ENCODE results near the gene CEP43.

The CEP43 gene

DNA sequence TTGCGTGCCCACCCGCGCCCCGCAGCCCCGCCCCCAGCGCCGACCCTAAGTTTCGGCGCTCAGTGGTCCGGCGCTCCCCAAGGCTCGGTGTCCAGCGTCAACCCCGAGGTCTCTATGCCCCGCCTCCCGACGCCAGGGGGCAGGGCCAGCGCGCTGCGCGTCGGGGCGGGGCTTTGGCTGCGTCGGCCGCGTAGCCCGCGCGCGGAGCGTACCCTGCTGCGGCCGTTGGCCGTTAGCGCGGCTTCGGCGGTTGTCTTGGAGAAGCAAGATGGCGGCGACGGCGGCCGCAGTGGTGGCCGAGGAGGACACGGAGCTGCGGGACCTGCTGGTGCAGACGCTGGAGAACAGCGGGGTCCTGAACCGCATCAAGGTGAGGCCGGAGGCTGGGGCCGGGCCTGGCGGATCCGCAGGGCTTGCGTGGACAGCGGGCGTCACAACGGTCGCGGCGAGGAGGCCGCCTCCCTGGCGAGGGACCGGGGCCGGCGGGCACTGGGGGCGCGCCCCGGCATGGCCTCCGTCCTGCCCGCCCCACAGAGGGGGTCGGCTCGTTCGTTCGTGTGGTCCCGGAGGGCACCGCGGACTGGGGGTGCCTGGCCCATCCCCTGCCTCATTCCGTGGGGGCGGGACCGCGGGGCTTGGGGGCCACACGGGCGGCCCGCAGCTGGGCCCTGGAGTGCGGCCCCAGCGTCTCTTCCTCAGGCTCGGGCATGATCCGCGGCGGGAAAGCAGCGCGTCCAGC lies at the start of gene CEP43:
Gene CEP43, plus strand, starts transcription at position 253 of the 739 bp plus-strand sequence. Its CDS starts 16 bp downstream, at position 269.
- DNase-seq = peak; percentile 98

- no peak for DNase-seq
Measured at GRCh38 chr6:166949528-166950442, 49.4 kb upstream of the CEP43 start.

DNA sequence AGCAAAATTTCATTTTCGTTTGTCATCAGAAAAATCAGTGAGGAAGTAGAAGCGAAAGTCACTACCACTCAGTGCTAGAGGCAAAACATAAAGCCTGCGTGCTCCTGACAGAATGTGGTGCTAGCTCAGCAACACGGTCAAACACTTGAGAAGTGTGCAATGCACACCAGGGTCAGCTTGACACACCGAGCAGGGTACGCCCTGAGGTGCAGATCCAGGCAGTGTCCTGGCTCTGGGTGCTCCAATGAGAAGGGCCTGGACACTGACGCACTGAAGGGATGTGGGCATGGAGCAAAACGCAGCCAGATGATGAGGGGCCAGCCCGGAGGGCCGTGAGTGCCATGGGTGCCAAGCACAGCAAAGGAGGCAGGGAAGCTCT lies 48.8 kb upstream of the CEP43 start:
- no peak for DNase-seq

DNA sequence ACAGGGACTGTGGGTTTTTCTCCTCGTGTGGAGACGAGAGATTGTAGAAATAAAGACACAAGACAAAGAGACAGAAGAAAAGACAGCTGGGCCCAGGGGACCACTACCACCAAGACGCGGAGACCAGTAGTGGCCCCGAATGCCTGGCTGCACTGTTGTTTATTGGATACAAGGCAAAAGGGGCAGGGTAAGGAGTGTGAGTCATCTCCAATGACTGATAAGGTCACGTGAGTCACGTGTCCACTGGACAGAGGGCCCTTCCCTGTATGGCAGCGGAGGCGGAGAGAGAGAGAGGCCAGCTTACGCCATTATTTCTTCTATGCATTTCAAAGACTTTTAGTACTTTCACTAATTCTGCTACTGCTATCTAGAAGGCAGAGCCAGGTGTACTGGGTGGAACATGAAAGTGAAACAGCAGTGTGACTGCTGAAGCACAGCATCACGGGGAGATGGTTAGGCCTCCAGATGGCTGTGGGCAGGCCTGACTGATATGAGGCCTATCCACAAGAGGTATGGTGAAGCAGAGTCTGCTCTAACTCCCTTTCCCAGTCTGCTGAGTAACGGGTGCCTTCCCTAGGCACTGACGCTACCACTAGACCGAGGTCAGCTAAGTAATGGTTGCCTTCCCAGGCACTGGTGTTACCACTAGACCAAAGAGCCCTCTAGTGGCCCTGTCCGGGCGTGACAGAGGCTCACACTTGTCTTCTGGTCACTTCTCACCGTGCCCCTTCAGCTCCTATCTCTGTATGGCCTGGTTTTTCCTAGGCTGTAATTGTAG lies 48.1 kb upstream of the CEP43 start:
- DNase-seq = peak; percentile 74

DNA sequence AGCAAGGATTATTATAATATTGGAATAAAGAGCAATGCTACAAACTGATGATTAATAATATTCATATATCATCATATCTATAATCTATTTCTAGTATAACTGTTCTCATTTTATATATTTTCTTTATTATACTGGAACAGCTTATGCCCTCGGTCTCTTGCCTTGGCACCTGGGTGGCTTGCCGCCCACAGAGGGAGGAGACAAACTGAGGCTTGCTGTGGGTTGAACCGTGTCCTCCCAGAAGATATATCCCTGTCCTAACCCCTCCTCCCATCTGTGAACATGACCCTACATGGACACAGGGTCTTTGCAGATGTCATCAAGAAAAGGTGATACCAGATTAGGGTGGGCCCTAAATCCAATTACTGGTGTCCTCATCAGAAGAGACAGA lies 47.5 kb upstream of the CEP43 start:
- no peak for DNase-seq

- no peak for DNase-seq
Measured at GRCh38 chr6:166952121-166952520, 47.1 kb upstream of the CEP43 start.

DNA sequence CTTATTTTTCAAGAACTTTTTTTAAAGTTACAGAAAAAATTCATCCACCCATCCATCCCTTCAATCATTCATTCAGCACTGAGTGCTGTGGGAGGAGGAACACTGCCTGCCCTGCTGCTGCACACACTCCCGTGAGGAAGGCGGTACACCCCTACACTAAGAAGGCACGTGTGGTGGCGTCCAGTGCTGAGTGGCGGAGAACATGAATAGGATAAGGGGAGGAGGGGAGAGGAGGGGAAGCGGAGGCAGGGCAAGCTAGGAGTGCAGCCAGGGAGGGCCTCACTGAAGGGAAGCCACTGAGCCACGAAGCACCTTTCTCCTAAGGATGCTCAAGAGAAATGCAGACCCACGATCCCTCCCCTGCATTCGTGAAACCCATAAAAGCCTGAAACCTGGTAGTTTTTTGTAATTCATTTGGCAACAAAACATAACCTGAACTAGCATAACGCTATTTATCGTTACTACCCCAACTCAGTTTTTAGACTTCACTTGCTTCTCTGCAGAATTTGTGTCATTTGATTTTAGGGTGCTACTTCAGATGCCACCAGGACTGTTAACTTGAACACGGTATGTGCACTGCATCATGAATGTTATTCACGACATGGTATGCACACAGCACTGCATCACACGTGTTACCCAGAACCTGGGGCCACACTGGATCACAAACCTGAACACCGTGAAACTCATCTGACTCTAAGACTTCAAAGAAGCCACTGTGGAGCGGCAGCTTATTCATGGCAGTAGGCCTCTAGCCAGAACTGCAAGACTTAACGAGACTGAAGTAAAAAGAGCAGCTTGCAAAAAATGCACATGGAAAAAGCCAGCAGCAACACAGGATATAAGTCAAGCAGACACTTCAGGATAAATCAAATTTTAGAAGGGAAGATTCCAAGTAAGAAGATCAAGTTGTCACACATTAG lies 46.4 kb upstream of the CEP43 start:
- no peak for DNase-seq

DNA sequence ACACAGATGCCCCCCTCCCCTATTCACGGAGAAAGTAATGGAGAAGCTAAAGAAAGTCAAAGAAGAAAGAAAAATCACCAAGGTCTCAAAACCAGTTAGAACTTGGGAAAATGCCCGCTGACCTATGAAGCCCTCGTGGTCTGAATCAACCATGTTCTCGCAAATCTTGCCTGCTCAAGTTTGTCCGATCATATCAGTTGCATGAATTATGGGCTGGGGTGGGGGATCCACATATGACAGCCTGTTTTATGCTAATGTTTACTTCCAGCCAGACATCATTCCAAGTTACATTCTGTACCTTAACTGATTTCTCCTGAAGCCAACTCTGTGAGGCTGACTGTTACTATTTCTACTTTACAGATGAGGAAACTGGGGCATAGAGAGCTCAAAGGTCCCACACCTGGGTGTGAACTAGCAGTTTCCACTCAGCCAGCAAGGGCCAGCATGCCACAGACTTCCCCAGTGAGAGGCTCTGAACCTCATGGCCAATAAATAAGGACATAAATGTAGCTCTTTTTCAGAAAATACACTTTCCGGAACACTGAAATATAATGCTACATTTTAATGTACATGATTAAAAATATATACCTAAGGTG lies 45.0 kb upstream of the CEP43 start:
- no peak for DNase-seq

- peak; percentile 47 for DNase-seq
Measured at GRCh38 chr6:166955121-166955864, 43.9 kb upstream of the CEP43 start.

DNA sequence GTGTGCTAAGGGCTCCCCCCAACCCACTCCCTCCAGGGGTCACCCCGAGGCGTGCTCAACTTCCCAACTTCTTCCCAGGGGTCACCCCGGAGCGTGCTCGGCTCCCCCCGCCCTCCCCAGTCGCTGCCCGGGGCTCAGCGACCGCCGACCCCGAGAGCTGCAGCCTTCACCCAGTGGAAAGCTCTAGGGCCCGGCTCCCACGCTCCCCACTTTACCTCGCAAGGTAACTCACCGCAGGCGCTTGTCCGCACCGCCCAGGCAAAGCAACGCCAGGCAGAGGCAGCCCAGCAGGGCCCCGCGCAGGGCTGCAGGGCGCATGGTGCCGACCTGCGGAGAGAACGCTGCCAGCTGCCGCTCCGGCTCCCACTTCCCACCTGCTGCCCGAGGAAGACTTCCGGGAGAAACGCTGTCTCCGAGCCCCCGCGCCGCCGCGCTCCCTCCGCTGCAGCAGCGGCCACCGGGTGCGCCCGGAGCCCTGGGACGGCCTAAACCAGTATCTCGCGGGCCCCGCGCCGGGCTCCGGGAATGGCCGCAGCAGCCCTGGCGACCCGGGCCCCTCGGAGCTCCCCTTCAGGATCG lies 43.2 kb upstream of the CEP43 start:
- DNase-seq = no peak

DNA sequence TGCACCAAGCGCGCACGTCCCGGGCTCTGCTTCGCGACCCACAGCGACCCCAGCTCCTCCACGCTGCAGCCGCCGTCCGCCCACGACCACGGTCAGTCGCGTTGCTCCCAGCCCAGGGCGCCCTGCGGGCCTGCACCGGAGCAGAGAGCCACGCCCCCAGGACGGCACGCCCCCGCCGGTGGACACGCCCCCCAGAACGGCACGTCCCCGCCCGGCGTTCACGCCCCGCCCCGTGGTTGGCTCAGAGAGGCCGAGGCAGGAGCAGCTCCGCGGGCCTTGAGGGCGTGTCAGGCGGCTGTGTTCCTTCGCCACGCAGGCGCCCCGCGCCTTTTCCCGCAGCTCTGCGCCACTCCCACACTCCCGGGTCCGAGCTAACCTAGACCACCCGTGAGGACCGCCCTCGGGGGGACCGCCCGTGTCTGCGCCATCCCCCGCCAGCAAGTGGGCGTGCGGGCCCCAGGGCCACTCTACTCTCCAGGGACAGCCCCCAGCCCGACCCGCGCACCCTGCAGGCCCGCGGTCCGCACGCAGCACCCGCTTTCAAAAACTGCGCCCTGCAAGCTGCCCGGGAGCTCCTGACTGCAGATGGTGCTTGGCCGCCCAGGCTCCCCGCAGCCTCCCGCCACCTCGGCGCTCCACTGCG lies 42.6 kb upstream of the CEP43 start, which contains the start of gene RNASET2:
Gene RNASET2, minus strand, starts transcription at position 107 of the 643 bp plus-strand sequence. CDS start 368 bp downstream, outside the sequence.
- peak; percentile 97 for DNase-seq

- no peak for DNase-seq
Measured at GRCh38 chr6:166957087-166957804, 42.0 kb upstream of the CEP43 start.

DNA sequence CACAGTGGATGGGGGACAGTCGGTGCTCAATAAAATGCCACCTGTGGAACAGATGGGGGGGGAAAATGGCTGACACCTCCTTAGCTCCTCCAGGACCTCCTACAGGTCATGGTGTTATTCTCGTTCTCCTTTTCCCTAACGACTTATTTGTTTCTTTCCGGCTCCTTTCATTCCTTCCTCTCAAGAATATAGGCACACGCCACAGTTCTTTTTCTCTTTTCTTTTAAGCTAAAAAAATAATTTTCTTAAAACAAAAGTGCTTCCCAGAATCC lies 41.5 kb upstream of the CEP43 start:
- no peak for DNase-seq

DNA sequence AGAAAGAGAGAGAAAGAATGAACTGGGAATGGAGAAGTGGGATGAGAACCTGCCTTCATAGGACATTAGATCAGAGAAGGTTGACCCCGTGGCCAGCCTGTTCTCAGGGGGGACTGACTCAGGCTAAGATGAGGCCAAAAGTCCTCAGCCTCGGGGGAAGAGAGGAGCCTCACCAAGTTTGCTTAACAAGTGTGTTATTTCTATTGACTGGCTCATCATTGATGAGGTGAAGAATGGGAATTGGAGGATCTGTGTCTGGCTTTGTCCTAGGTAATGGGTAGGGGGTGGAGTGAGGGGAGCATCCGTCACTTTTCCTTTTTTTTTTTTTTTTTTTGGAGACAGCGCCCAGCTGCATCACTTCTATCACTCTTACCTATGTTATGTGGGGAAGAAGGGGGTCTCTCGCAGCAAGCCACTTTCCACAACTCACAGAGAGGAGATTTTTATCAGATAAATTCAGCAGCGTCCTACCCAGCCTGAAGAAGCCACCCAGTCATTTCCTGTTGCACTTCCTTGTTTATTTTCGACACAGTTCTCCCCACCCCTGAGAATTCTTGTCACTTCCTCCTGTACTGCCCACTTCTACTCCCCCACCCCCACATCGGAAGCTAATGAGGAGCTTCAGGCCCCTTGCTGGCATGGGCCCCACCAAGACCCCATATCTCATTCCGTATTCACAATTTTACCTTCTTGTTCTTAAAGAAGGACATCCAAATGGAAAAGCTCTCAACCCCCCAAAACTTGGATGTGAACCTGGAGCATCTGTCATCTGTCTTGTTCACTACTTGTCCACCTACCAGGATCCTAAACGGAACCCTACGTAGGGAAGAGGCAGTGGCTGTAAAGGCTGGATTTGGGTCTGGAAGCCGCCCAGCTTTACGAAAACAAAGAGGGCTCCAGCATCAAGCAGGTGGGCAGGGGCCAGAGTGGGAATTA lies 40.0 kb upstream of the CEP43 start:
- DNase-seq = no peak

GRCh38 chr6:166959911-166960608 lies 39.1 kb upstream of the CEP43 start:
- no peak for DNase-seq

- no peak for DNase-seq
Measured at GRCh38 chr6:166960609-166960978, 38.6 kb upstream of the CEP43 start.

DNA sequence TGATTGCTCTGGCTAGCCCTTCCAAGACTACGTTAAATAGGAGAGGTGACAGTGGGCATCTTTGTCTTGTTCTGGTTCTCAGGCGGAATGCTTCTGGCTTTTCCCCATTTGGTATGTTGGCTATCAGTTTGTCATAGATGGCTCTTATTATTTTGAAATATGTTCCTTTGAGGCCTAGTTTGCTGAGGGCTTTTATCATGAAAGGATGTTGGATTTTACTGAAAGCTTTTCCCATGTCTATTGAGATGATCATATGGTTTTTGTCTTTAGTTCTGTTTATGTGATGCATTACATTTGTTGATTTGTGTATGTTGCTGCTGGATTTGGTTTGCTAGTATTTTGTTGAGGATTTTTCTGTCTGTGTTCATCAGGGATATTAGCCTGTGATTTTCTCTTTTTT lies 32.9 kb upstream of the CEP43 start:
- no peak for DNase-seq

Measured in eye (tissue), 1 donor.